ENCODE results near the gene ANTXR1. TPM values are rescaled to one million over a fixed set of nuclear protein-coding genes. Genes with fewer than 3 reads are reported as not detected.

Gene ANTXR1
- total and polyA plus RNA-seq, 2 of the 8 experiments (the other 6 are each of a cell fraction or from before 2014, with no cell fraction given): 15.8 to 44.3 TPM

DNA sequence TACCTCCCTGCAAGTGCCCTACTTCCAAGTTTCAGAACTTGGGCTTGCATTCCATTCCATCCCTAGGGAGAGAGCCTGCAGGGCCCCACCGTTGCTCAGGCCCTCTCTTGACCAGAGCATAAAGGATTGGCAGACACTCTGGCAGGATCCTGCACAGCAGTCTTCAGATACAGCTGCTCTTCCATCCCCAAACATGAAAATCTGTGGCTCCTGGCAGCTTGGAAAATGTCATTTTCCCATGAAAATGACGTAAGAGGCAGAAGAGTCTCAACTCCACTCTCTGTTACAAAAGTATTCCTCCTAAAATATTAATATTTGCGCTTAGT, 211.5 kb downstream of the ANTXR1 start:
- ChIA-PET POLR2A (ENCODE audit: partially characterized antibody) (no interaction called here), CTCF (ENCODE audit: partially characterized antibody) (interaction anchor here (0.9 kb wide), 1 partner anchor 60 kb away, joined by 3 read pairs; no protein-coding TSS in a partner anchor)
- no peak overlapping the region for H2BK12ac ChIP-seq (ENCODE audit: low read depth, low read length)
- no peak overlapping the region for H4K8ac ChIP-seq (ENCODE audit: extremely low read depth, insufficient read depth, low read length)
- no peaks in the 10 kb centered on the region for H3K79me2 ChIP-seq (ENCODE audit: control insufficient read depth in 1 of 2, insufficient read depth in 2 of 2, low read length in 2 of 2)
- no peak overlapping the region for H2BK20ac ChIP-seq (ENCODE audit: low read length)
- H3K4me2 ChIP-seq (ENCODE audit: insufficient read depth in 1 of 2, low read depth in 2 of 2, low read length in 2 of 2): no peak overlapping the region
- H3K27me3 ChIP-seq (replicated peaks in 1 of 4; ENCODE audit: control insufficient read depth in 3 of 4, extremely low read depth in 1 of 4, insufficient read depth in 3 of 4, low read length in 3 of 4): no peaks in the 10 kb centered on the region
- no peaks in the 10 kb centered on the region for H4K20me1 ChIP-seq (replicated peaks in 1 of 2; ENCODE audit: control insufficient read depth in 1 of 2, insufficient read depth in 2 of 2, low read length in 2 of 2)
- no peak overlapping the region for H2AFZ ChIP-seq (ENCODE audit: low read length)
- no peak overlapping the region for H4K5ac ChIP-seq (ENCODE audit: insufficient read length, low read depth, low read length)
- H4K91ac ChIP-seq (replicated peaks; ENCODE audit: insufficient read length, low read length): no peak overlapping the region
- H3K4me1 ChIP-seq (replicated peaks in 1 of 4; ENCODE audit: control insufficient read depth in 3 of 4, insufficient read depth in 4 of 4, low read length in 3 of 4): no peaks in the 10 kb centered on the region; a peak in 1 of 7 replicates
- WGBS, 2 experiments (ENCODE audit: extremely low coverage in 1 of 2, insufficient coverage in 1 of 2, insufficient read length in 1 of 2, insufficient replicate concordance in 2 of 2, low coverage in 1 of 2, low lambda C conversion rate in 2 of 2, missing lambda C conversion rate in 1 of 2): 80% methylated on average over 3 of the region's 3 CpGs; no CpG with 5 or more reads in 1 of the 2 experiments
- no peak overlapping the region for H2BK120ac ChIP-seq (replicated peaks; ENCODE audit: low read depth, low read length)
- H2BK15ac ChIP-seq (ENCODE audit: low read length): no peak overlapping the region
- H3K9me3 ChIP-seq (ENCODE audit: insufficient read depth in 2 of 2, low read depth in 1 of 2, low read length in 1 of 2): no peaks in the 10 kb centered on the region
- H3K4me3 ChIP-seq (ENCODE audit: extremely low read depth in 1 of 4, insufficient read depth in 2 of 4, low read depth in 3 of 4, low read length in 4 of 4): no peak overlapping the region
- H3K23me2 ChIP-seq (ENCODE audit: low read depth, low read length): no peaks in the 10 kb centered on the region
- H3K79me1 ChIP-seq (ENCODE audit: low read depth, low read length): no peaks in the 10 kb centered on the region
- H3K4ac ChIP-seq (replicated peaks; ENCODE audit: insufficient read length, low read depth, low read length): no peak overlapping the region
- no peaks in the 10 kb centered on the region for H3K36me3 ChIP-seq (ENCODE audit: control insufficient read depth in 2 of 4, insufficient read depth in 4 of 4, low read length in 3 of 4)
- H3K27ac ChIP-seq (ENCODE audit: low read depth, low read length): no peak overlapping the region
- H2BK5ac ChIP-seq (ENCODE audit: low read depth, low read length): no peak overlapping the region
- H3K18ac ChIP-seq (ENCODE audit: extremely low read depth, low read length): no peak overlapping the region
- no peak overlapping the region for H3K23ac ChIP-seq (ENCODE audit: insufficient read length)
- no peak overlapping the region for H3K14ac ChIP-seq (ENCODE audit: insufficient read length)
- no peak for FAIRE-seq
- H2AK5ac ChIP-seq (ENCODE audit: low read depth, low read length): no peak overlapping the region
- no peak overlapping the region for H3K9ac ChIP-seq (replicated peaks in 1 of 4; ENCODE audit: extremely low read depth in 1 of 4, low read depth in 3 of 4, low read length in 3 of 4)
- no peak for TF ChIP-seq JUN (IDR thresholded peaks at IDR 0.05; ENCODE audit: low read depth, low read length)
- no peak for TF ChIP-seq RAD21 (IDR thresholded peaks at IDR 0.05 in 1 of 2, conservative IDR thresholded peaks at IDR 0.05 in 1 of 2; ENCODE audit: low read depth in 2 of 2, low read length in 2 of 2)
- no peak for TF ChIP-seq HDAC6 (IDR thresholded peaks at IDR 0.05; ENCODE audit: low read depth, low read length)
- TF ChIP-seq KDM4A (IDR thresholded peaks at IDR 0.05; ENCODE audit: low read depth, low read length, severe bottlenecking): no peak
- no peak for TF ChIP-seq POLR2AphosphoS5 (IDR thresholded peaks at IDR 0.05; ENCODE audit: low read depth, low read length)
- DNase-seq (ENCODE audit: low read depth in 1 of 2, low spot score in 2 of 2): no peak
- no peak overlapping the region for H3K56ac ChIP-seq (replicated peaks; ENCODE audit: insufficient read length, low read depth, low read length)

All from H1 (cell line).